GM19239 (cell line): ENCODE data around the gene PIGX.
A peak's percentile ranks its signal among the peaks of the same experiment; 100 is the strongest.

Experiments
- DNase-seq: peaks from one replicate; pipeline ENCODE4 v3.0.0; 2011; ENCODE audit warnings: low spot score; ENCODE audit not compliant: insufficient read length
- FAIRE-seq: peaks from 2 replicates; lab custom pipeline; 2011; peaks lifted over from hg19 to GRCh38; lab: Jason Lieb, UNC

PIGX gene

DNA sequence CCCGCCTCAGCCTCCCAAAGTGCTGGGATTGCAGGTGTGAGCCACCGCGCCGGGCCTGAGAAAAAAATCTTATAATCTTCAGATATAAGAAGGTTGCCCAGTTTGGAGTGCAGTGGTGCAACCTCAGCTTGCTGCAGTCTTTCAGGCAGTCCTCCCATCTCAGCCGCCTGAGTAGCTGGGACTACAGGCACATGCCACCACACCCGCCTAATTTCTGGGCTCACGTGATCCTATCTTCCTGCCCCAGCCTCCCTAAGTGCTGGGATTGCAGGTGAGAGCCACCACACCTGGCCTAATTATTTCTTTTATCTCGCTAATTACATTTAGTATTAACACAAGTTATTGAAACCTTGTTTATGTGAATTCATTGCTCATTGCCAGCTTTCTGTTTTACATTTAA, 41.0 kb downstream of the PIGX start:
- FAIRE-seq: no peak
- DNase-seq: no peak

DNA sequence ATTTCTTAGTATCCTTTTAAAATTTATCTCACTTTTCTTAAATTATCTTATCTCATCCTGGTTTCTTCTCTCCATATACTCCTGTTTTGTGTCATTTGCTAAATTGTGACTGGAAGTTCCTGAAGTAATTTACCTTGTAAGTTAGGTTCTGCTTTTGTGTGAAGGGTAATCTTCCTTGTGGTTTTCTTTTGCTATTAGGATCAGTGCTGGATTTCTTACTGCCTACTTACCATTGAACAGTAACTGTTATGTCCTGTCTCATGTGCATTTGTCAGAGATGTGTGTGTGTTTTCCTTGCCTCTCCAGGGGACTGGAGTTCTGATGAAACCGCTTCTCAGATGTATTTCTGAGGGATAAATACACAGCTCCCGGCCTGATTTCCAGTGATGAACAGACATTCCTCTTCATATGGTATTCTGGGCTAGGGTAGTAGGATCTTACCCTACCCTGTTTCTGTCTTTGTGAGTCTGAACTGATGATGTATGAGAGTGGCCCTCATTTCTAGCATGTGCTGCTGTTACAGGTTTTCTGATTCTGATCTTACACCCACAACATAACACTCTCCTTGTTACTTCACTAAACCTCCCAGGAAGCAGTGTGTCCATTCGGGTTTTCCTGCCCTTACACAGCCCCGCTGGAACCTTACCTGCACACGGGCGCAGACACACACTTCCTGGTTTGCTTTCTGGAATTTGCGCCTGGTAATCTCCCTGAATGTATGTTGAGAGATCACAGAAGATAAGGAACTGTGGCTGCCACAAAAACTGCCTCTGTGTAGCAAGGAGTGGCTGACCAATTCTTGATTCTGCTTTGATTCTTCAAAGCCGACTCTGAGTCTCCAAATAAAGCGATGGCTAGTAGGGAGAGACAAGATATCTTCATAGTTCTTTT, 42.2 kb downstream of the PIGX start:
- FAIRE-seq (peak; percentile 51), DNase-seq (no peak)

DNA sequence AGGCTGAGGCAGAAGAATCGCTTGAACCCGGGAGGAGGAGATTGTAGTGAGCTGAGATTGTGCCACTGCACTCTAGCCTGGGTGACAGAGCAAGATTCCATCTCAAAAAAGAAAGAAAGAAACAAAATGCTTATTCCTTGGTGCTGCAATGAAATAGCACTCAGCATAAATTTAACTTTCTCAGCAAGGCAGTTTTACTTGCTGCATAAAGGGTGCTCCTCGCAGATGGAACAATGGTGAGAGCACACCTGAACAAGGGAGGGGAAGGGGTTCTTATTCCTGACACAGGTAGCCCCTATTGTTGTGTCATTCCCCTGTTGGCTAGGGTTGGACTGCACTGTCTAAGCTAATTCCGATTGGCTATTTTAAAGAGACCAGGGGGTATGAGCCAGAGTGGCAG, 44.6 kb downstream of the PIGX start:
- DNase-seq: no peak
- FAIRE-seq: no peak

DNA sequence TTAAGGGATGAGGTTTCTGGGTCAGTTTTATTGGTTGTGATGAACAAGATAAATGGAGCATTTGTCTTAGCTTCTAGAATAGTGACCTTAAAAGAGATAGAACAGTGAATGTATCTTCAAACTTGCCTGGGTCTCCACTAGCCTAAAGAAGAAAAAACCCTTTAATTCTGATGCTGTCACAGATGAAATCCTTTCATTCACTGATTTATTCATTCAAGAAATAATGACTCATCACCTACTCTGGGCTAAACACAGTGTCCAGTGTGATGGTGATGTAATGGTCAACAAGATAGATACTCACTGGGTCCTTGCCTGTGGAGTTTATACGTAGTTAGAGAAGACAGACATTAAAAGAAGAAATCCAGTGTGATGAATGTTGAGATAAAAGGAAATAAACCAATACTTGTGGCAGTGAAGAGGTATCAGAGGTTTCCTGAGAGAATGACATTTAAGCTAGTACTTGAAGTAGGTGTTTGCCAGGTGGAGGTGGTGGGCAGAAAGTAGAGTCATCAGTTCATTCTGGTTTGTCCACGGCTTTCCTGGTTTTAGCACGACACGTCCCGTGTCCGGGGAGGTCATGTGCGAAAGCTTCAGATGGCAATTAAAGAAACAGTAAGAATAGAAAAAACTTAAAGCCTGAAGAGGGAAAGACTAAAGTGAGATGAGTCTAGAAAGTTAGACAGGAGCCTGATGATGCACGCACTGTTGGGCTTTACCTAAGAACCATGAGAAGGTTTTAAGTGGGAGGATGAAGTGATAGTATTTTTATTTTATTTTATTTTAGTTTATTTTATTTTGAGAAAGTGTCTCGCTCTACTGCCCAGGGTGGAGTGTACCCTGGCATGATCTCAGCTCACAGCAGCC, 45.9 kb downstream of the PIGX start:
- no peak for FAIRE-seq
- no peak for DNase-seq

DNA sequence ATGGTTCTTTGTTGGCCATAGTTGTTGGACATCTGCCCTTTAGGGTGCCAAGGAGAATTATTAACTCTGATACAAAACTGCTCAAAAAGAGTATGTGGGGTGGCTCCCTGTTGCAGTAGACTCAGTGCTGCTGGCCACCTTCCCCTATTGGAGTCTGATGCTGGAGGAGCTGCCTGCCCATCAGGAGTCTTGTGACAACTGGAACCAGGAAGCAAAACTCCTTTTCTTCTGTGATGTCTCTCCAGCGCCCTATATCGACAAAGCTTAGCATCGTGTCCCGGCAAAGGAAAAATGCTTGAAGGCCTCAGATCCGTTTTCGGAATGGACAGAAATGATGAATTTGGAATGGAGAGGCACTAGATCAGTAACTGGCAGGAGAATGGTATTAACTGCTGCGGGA, 51.0 kb downstream of the PIGX start:
- FAIRE-seq: no peak
- DNase-seq: no peak

DNA sequence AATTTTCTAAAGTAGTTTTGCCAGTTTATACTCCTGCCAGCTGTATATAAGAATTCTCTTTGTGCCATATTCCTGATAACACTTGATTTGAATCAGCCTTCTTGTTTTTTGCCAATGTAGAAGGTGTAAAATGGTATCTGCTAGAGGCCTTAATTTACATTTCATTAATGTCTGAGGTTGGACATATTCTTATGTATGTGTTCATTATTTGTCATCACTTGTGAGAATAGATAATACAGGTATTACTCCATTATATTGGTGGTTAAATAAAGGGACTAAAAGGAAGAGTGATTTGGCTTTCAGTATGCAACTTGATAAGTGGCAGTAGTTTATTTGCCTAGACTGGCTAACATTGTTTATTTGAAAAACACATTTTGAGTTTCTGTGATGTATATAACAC, 53.3 kb downstream of the PIGX start:
- DNase-seq (no peak), FAIRE-seq (no peak)

DNA sequence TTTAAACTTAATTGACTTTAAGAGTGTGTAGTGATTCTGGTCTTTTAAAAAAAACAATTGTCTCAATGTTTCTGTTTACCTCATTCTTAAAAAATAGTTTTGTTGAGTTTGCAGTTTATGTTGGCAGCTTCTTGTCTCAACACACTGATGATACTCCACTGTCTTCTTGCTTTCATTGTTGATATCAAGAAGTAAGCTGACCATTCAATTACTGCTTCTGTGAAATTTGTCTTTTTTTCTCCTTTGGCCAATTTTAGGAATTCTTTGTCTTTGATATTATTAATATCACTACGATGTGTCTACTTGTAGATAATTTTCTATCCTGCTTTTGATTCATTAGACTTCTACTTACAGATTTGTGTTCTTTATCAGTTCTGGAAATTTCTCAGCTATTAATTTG, 58.9 kb downstream of the PIGX start:
- DNase-seq (no peak), FAIRE-seq (no peak)

DNA sequence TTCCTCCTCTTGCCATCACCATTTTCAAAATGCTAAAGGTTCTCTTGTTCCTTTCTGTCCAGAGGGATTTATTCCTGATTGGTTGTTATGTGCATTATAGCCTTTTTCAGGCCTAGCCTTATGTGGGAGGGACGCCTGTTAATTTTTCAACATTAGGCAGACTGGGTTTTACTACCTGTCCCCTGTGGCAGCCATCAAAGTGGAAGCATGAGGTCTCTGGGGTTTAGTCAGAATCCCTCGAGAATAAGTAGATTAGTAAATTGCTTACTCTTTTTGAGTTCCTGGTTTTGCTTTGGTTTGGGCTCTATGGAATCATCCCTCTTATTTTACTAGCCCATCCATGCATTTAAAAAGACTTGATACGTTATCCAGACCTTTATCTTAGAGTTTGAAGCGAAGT, 59.9 kb downstream of the PIGX start:
- FAIRE-seq (peak; percentile 49), DNase-seq (no peak)

DNA sequence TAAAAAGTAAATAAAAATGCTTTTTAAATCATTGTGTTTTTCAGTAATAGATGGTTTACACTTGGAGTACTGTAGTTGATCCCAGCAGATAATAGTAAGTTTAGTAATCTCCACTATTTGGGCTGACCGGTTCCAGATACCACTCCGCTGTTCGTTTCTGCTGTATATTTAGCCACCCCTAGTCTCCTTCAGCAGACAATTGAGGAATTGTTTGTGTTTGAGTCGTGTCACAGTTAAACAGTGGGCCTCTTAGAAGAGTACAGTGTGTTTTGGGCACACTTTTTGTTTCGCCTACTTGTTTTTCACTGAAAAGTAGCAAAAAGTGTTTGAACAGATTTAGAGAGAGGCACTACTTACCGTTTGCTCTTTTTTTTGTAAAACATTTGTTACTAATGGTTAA, 60.7 kb downstream of the PIGX start:
- no peak for FAIRE-seq
- DNase-seq: no peak

DNA sequence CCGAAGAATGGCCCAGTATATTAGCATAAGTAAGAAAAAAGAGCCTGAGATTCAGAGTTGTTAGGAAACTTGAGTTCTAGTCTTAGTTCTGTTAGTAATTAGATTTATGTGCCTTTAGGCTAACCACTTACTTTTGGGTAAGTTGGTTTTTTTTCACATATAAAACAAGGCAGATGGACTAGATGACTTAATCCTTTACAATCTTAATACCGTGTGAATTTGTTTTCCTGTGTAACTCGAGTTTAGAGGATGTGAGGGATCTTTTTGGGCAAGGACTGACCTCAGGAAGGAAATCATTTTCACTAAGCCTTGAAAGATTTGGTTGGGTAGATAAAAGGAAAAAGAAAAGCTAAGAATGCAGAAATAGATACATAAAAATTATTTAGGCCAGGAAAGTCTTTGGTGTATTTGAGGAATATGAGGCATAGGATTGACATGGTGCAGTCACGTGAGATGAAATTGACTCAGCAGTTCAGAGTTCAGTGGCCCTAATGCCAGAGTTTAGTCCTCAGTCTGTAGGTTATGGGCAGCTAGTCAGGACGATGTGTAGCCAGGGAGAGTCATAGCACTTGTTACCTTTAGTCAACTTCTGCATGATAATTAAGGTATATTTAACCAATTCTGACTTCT, 62.1 kb downstream of the PIGX start:
- DNase-seq (no peak), FAIRE-seq (no peak)

DNA sequence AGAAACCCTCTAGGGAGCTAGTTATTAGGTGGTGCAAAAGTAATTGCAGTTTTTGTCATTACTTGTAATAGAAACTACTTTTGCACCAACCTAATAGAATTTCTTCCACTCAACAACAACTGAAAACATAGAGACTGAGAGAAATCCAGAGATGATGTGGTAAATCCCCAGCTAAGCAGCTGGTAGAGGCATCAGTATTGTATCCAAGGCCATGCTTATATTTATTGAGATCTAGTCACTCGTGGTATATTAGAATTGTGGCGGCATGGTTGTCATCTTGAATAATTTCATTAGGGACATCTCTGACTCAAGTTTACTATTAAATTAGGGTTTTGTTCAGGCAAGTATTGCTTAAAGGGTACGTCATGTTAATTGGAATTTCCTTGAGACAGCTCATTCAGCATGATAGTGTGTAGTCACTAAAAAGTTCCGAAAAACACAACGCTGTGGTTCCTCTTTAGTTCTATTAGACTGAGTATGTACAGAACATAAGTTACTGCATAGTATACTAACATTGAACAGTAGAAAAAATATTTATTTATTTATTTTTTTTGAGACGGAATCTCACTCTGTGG, 62.8 kb downstream of the PIGX start:
- DNase-seq (no peak), FAIRE-seq (no peak)

DNA sequence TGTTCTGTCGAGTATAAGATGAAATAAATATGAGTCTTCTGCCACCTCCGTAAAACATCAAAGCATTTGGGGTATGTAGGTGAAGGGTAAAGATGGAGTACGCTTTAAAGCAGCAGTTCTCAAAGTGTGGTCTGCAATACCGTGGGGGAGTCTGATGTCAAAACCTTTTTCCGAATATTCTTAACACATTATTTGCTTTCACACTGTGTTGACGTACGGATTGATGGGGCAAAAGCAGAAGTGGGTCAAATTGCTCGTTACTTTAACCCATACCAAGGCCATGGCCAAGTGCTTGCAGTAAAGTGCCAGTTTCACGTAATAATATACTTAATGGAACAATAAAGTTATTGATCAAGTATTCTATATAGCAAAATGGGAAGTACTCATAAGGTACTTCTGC, 63.8 kb downstream of the PIGX start:
- no peak for FAIRE-seq
- no peak for DNase-seq

DNA sequence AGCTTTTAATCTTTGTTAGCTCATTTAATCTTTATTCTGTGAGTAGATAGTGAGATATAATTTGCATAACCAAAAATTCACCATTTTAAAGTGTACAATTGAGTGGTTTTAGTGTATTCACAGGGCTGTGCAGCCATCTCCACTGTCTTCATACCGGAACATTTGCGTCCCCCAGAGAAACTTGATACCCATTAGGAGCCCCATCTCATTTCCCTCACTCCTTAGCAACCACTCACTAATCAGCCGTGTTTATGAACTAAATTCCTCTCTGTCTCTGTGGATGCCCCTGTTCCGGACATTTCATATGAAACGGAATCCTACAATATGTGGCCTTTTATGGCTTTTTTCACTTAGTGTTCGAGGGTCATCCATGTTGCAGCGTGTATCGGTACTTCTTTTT, 65.7 kb downstream of the PIGX start:
- FAIRE-seq: no peak
- DNase-seq: no peak

DNA sequence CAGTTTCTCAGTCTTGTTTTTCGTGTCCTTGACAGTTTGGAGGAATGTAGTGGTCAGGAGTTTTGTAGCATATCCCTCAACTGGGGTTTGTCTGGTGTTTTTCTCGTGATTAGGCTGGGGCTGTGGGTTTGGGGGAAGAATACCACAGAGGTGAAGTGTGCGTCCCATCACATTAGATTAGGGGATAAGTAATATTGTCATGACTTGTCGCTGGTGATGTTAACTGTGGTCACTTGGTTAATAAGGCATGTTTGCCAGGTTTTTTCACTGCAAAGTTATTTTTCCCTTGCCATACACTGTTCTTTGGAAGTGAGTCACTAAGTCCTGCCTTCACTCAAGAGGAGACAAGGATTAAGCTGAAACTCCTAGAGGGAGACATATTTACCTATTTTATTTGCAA, 66.6 kb downstream of the PIGX start:
- DNase-seq (no peak), FAIRE-seq (no peak)

DNA sequence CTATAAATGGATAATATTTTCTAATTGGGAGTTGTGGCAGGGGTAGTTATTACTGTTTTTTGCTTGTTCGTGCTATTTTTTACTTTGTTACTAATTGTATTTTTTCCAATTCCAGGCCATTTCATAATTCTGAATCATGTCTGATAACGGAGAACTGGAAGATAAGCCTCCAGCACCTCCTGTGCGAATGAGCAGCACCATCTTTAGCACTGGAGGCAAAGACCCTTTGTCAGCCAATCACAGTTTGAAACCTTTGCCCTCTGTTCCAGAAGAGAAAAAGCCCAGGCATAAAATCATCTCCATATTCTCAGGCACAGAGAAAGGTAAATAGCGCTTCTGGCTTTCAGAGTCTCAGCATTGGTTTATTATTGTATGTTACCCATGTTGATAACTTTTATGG, 70.3 kb downstream of the PIGX start:
- FAIRE-seq (no peak), DNase-seq (no peak)
